H1 (cell line): ENCODE results near the gene PYCARD.

Experiments used
- POLR2A ChIP-seq, 2 experiments: IDR thresholded peaks; 1 replicate in 1 of 2; 2 replicates in 1 of 2; pipeline ENCODE4 v1.6.1; 2011; ENCODE audit warnings: low read depth in 2 of 2, low read length in 2 of 2, mild to moderate bottlenecking in 2 of 2; ENCODE audit errors: control extremely low read depth in 1 of 2
- TAF7 ChIP-seq: optimal IDR thresholded peaks from 2 replicates; pipeline ENCODE3; 2011; ENCODE audit warnings: low read depth, mild to moderate bottlenecking, inconsistent platforms, low read length, moderate library complexity, borderline replicate concordance
- TBP ChIP-seq: IDR thresholded peaks from 2 replicates; pipeline ENCODE4 v1.6.1; 2011; ENCODE audit warnings: low read depth, low read length, improper control_type of control experiment
- TF ChIP-seq, protein P1 (sequence below): IDR thresholded peaks from 2 replicates; pipeline ENCODE4 v1.6.1; 2011; ENCODE audit warnings: low read depth, mild to moderate bottlenecking, low read length; ENCODE audit not compliant: insufficient read depth

DNA sequence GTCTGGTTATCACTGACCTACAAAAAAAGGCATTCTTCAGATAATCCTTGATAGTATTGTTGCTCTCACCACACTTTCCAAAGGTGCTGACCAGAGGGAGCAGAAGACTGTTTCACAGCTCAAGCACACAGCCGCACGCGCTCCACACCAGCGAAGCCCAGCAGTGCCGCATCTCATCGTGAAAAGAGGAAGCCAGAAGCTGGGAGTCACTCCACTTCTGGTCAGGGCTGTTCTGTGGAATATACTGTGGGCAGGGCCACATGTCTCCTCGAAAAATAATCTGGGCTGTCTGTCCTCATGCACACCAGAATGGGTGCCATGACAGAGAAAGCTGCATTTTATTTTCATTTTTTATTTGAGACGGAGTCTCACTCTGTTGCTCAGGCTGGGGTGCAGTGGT lies 45.4 kb downstream of the PYCARD start:
- TF ChIP-seq, protein P1, sequence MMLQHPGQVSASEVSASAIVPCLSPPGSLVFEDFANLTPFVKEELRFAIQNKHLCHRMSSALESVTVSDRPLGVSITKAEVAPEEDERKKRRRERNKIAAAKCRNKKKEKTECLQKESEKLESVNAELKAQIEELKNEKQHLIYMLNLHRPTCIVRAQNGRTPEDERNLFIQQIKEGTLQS = no peak
- no peak for TF ChIP-seq TBP
- TF ChIP-seq TAF7 = no peak
- TF ChIP-seq POLR2A (IDR thresholded peaks at IDR 0.05; ENCODE audit: control extremely low read depth in 1 of 2, low read depth in 2 of 2, low read length in 2 of 2) = no peak
